Keratinocyte (primary cell): Measurements from ENCODE around the gene WNT7B. TPM values are rescaled to one million over a fixed set of nuclear protein-coding genes. Genes with fewer than 3 reads are reported as not detected.

Experiments
- DNase-seq: peaks from one replicate; pipeline ENCODE4 v3.0.0-alpha.2; 2011; ENCODE audit warnings: low read depth, missing footprints, low spot score
- FAIRE-seq: peaks from 2 replicates; lab custom pipeline; 2011; peaks lifted over from hg19 to GRCh38; lab: Jason Lieb, UNC
- H2AFZ ChIP-seq: 2 replicates; pipeline ENCODE4 v1.6.0; 2012; ENCODE audit warnings: low read length, control low read depth, inconsistent platforms; ENCODE audit not compliant: control insufficient read depth
- H3K27ac ChIP-seq: 2 replicates; pipeline ENCODE4 v1.5.1; 2011; ENCODE audit warnings: low read length; ENCODE audit not compliant: control insufficient read depth, insufficient read depth
- H3K27me3 ChIP-seq: 3 replicates; pipeline ENCODE4 v1.6.0; 2011; ENCODE audit warnings: low read length; ENCODE audit not compliant: control insufficient read depth, insufficient read depth; ENCODE audit errors: extremely low read depth
- H3K36me3 ChIP-seq, 2 experiments: 2 replicates in 1 of 2; 3 replicates in 1 of 2; pipeline ENCODE4 v1.5.1; 2011; ENCODE audit warnings: low read length in 2 of 2, mild to moderate bottlenecking in 1 of 2; ENCODE audit not compliant: control insufficient read depth in 2 of 2, insufficient read depth in 2 of 2; ENCODE audit errors: extremely low read depth in 1 of 2
- H3K4me1 ChIP-seq: 3 replicates; pipeline ENCODE4 v1.5.1; 2011; ENCODE audit warnings: low read length; ENCODE audit not compliant: control insufficient read depth, insufficient read depth; ENCODE audit errors: extremely low read depth
- H3K4me2 ChIP-seq: 3 replicates; pipeline ENCODE4 v1.6.0; 2011; ENCODE audit warnings: low read depth, low read length; ENCODE audit not compliant: control insufficient read depth, insufficient read depth; ENCODE audit errors: extremely low read depth
- H3K4me3 ChIP-seq, 3 experiments: fragments of 200-600 bp in 1 of 3; sonication (generic) in 1 of 3; 2 replicates in 2 of 3; 3 replicates in 1 of 3; pipeline ENCODE4 v1.5.1; 2011 to 2016; ENCODE audit warnings: low read length in 3 of 3, mild to moderate bottlenecking in 3 of 3, control low read depth in 2 of 3, inconsistent platforms in 1 of 3, low read depth in 1 of 3, mixed read lengths in 1 of 3, mixed run types in 1 of 3, moderate library complexity in 1 of 3; ENCODE audit not compliant: control insufficient read depth in 2 of 3, insufficient read depth in 2 of 3; ENCODE audit errors: extremely low read depth in 1 of 3
- H3K79me2 ChIP-seq: 2 replicates; pipeline ENCODE4 v1.6.0; 2012; ENCODE audit warnings: low read length; ENCODE audit not compliant: control insufficient read depth, insufficient read depth
- H3K9ac ChIP-seq: 3 replicates; pipeline ENCODE4 v1.6.0; 2011; ENCODE audit warnings: low read length; ENCODE audit not compliant: control insufficient read depth, insufficient read depth; ENCODE audit errors: extremely low read depth
- H3K9me1 ChIP-seq: 3 replicates; pipeline ENCODE4 v1.6.0; 2011; ENCODE audit warnings: low read length; ENCODE audit not compliant: control insufficient read depth, insufficient read depth; ENCODE audit errors: extremely low read depth
- H3K9me3 ChIP-seq: 2 replicates; pipeline ENCODE4 v1.5.1; 2012; ENCODE audit warnings: low read depth, low read length; ENCODE audit not compliant: control insufficient read depth
- H4K20me1 ChIP-seq: 3 replicates; pipeline ENCODE4 v1.6.0; 2011; ENCODE audit warnings: low read length; ENCODE audit not compliant: control insufficient read depth, insufficient read depth; ENCODE audit errors: extremely low read depth
- EZH2 ChIP-seq: IDR thresholded peaks from one replicate; pipeline ENCODE4 v1.6.1; 2012; ENCODE audit warnings: inconsistent platforms, mild to moderate bottlenecking, low read length, moderate library complexity
- dilution Hi-C: fragments of 300-500 bp; cut with MboI; formaldehyde crosslinking; loops from one replicate; pipeline ENCODE4 v1.7.0; 2020; ENCODE audit warnings: low sequenced_read_pairs; ENCODE audit not compliant: extremely low pct_ligation_motif_present
- polyA plus RNA-seq, 5 experiments: library from polyadenylated mRNA; depleted of rRNA in 3 of 5; stranded (reverse) in 3 of 5; stranded (forward) in 1 of 5; unstranded in 1 of 5; fragments of >200 nt; gene quantifications; 1 replicate in 1 of 5; 2 replicates in 3 of 5; 3 replicates in 1 of 5; pipeline versions ENCODE4 v1.2.1 to v1.2.3, GENCODE V29; 2011 to 2012; ENCODE audit warnings: missing spikeins in 2 of 5, low read depth in 1 of 5, low replicate concordance in 1 of 5
- TF ChIP-seq, protein P1 (sequence below), 3 experiments: IDR thresholded peaks in 1 of 3; conservative IDR thresholded peaks in 1 of 3; optimal IDR thresholded peaks in 1 of 3; 2 replicates in 2 of 3; 3 replicates in 1 of 3; pipeline versions ENCODE3 to v1.5.1; 2011; ENCODE audit warnings: low read length in 3 of 3, mild to moderate bottlenecking in 3 of 3, moderate library complexity in 2 of 3, control low read depth in 1 of 3, inconsistent platforms in 1 of 3; ENCODE audit not compliant: insufficient read depth in 2 of 3; ENCODE audit errors: extremely low read depth in 1 of 3

WNT7B gene
- polyA plus RNA-seq, 1 donor (not counting 4 experiments of a cell fraction or from before 2014, with no cell fraction given) = 1.7 TPM

- Histone ChIP-seq H3K79me2 (no peaks in the 10 kb centered on the region), H3K4me3 (no peak overlapping the region), H3K4me1 (peaks cover 14% of the 10 kb centered on the region), H3K9me1 (no peaks in the 10 kb centered on the region), H3K9ac (no peak overlapping the region), H2AFZ (no peak overlapping the region), H3K4me2 (no peak overlapping the region), H3K9me3 (no peaks in the 10 kb centered on the region), H4K20me1 (no peaks in the 10 kb centered on the region), H3K36me3 (no peaks in the 10 kb centered on the region), H3K27ac (no peak overlapping the region), H3K27me3 (peaks cover 7% of the 10 kb centered on the region)
- peak; percentile 9 for FAIRE-seq
- dilution Hi-C loops = no loop called here
- no peak for DNase-seq
- TF ChIP-seq EZH2 = no peak
- TF ChIP-seq, protein P1, sequence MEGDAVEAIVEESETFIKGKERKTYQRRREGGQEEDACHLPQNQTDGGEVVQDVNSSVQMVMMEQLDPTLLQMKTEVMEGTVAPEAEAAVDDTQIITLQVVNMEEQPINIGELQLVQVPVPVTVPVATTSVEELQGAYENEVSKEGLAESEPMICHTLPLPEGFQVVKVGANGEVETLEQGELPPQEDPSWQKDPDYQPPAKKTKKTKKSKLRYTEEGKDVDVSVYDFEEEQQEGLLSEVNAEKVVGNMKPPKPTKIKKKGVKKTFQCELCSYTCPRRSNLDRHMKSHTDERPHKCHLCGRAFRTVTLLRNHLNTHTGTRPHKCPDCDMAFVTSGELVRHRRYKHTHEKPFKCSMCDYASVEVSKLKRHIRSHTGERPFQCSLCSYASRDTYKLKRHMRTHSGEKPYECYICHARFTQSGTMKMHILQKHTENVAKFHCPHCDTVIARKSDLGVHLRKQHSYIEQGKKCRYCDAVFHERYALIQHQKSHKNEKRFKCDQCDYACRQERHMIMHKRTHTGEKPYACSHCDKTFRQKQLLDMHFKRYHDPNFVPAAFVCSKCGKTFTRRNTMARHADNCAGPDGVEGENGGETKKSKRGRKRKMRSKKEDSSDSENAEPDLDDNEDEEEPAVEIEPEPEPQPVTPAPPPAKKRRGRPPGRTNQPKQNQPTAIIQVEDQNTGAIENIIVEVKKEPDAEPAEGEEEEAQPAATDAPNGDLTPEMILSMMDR (optimal IDR thresholded peaks at IDR 0.05 in 1 of 3, IDR thresholded peaks at IDR 0.05 in 1 of 3, conservative IDR thresholded peaks at IDR 0.05 in 1 of 3; ENCODE audit: extremely low read depth in 1 of 3, insufficient read depth in 2 of 3, low read length in 3 of 3) = no peak
These were observed 44.6 kb upstream of the WNT7B start for GRCh38 chr22:46021577-46021976.

GRCh38 chr22:46019351-46019750 lies 42.4 kb upstream of the WNT7B start:
- Histone ChIP-seq H3K9me3 (no peaks in the 10 kb centered on the region), H3K27ac (no peak overlapping the region), H3K4me3 (no peak overlapping the region), H4K20me1 (no peaks in the 10 kb centered on the region), H3K9ac (no peak overlapping the region), H3K9me1 (no peaks in the 10 kb centered on the region), H3K27me3 (no peaks in the 10 kb centered on the region), H3K4me2 (no peak overlapping the region), H2AFZ (no peak overlapping the region), H3K4me1 (peaks cover 22% of the 10 kb centered on the region), H3K36me3 (no peaks in the 10 kb centered on the region), H3K79me2 (no peaks in the 10 kb centered on the region)
- DNase-seq (no peak), FAIRE-seq (no peak)
- dilution Hi-C loops = no loop called here
- no peak for TF ChIP-seq EZH2
- TF ChIP-seq, protein P1 (optimal IDR thresholded peaks at IDR 0.05 in 1 of 3, IDR thresholded peaks at IDR 0.05 in 1 of 3, conservative IDR thresholded peaks at IDR 0.05 in 1 of 3; ENCODE audit: extremely low read depth in 1 of 3, insufficient read depth in 2 of 3, low read length in 3 of 3) = no peak
